Stimulated activated CD4-positive, alpha-beta T cell treated with anti-CD3 and anti-CD28 coated beads, Interleukin-4, amount 100 ng/mL, for 48 hours (primary cell): ENCODE measurements around the gene HECW1.

Experiments used
- DNase-seq, 2 donors: peaks; one replicate each; pipeline ENCODE4 v3.0.0-alpha.2; 2020; ENCODE audit warnings: low read depth in 2 of 2

The HECW1 gene

GRCh38 chr7:43501870-43502269, 389.4 kb downstream of the HECW1 start:
- no peak for DNase-seq

- DNase-seq: no peak
Observed at GRCh38 chr7:43502941-43503340, 390.5 kb downstream of the HECW1 start.

- no peak for DNase-seq
Observed at GRCh38 chr7:43505412-43505811, 393.0 kb downstream of the HECW1 start.

GRCh38 chr7:43506460-43506859, 394.0 kb downstream of the HECW1 start:
- DNase-seq: no peak

- DNase-seq: no peak
Observed at GRCh38 chr7:43508461-43508860, 396.0 kb downstream of the HECW1 start.

- DNase-seq: no peak
Observed at GRCh38 chr7:43509906-43510305, 397.5 kb downstream of the HECW1 start.

GRCh38 chr7:43511029-43511428, 398.6 kb downstream of the HECW1 start:
- DNase-seq: no peak

GRCh38 chr7:43511769-43512515, 399.5 kb downstream of the HECW1 start:
- no peak for DNase-seq

- DNase-seq: no peak
Observed at GRCh38 chr7:43513251-43513650, 400.8 kb downstream of the HECW1 start.

- DNase-seq: no peak
Observed at GRCh38 chr7:43516581-43517342, 404.3 kb downstream of the HECW1 start.

- no peak for DNase-seq
Observed at GRCh38 chr7:43517464-43517863, 405.0 kb downstream of the HECW1 start.

- no peak for DNase-seq
Observed at GRCh38 chr7:43520201-43520600, 407.8 kb downstream of the HECW1 start.

- no peak for DNase-seq
Observed at GRCh38 chr7:43522406-43523156, 410.1 kb downstream of the HECW1 start.

GRCh38 chr7:43528576-43529354, 416.3 kb downstream of the HECW1 start:
- no peak for DNase-seq

- DNase-seq: no peak
Observed at GRCh38 chr7:43530553-43531410, 418.3 kb downstream of the HECW1 start.

- no peak for DNase-seq
Observed at GRCh38 chr7:43531700-43532099, 419.3 kb downstream of the HECW1 start.

- DNase-seq: no peak
Observed at GRCh38 chr7:43533801-43534479, 421.5 kb downstream of the HECW1 start.

GRCh38 chr7:43535031-43535451, 422.6 kb downstream of the HECW1 start:
- no peak for DNase-seq

GRCh38 chr7:43535810-43536585, 423.6 kb downstream of the HECW1 start:
- DNase-seq: no peak
